ENCODE results near the gene ARHGEF11. TPM values are rescaled to one million over a fixed set of nuclear protein-coding genes. Genes with fewer than 3 reads are reported as not detected.

ARHGEF11 gene
- total RNA-seq, 1 experiment from 2014 or later: 22.4 TPM

GRCh38 chr1:156910309-156910782, 135.2 kb downstream of the ARHGEF11 start:
- DNase-seq (ENCODE audit: low read depth): no peak

- no peak for DNase-seq (ENCODE audit: low read depth)
These were observed 135.9 kb downstream of the ARHGEF11 start for GRCh38 chr1:156909671-156910070.

- no peak for DNase-seq (ENCODE audit: low read depth)
These were observed 136.6 kb downstream of the ARHGEF11 start for GRCh38 chr1:156908955-156909354.

- no peak for DNase-seq (ENCODE audit: low read depth)
These were observed 137.0 kb downstream of the ARHGEF11 start for GRCh38 chr1:156908541-156908940.

- DNase-seq (ENCODE audit: low read depth): no peak
These were observed 139.2 kb downstream of the ARHGEF11 start for GRCh38 chr1:156906206-156906906.

- DNase-seq (ENCODE audit: low read depth): no peak
These were observed 139.9 kb downstream of the ARHGEF11 start for GRCh38 chr1:156905651-156906050.

- DNase-seq (ENCODE audit: low read depth): no peak
These were observed 140.4 kb downstream of the ARHGEF11 start for GRCh38 chr1:156905176-156905575.

- no peak for DNase-seq (ENCODE audit: low read depth)
These were observed 141.2 kb downstream of the ARHGEF11 start for GRCh38 chr1:156904187-156904959.

GRCh38 chr1:156903328-156904091, 142.0 kb downstream of the ARHGEF11 start:
- DNase-seq (ENCODE audit: low read depth): no peak

GRCh38 chr1:156901966-156902915, 143.3 kb downstream of the ARHGEF11 start:
- no peak for DNase-seq (ENCODE audit: low read depth)

- DNase-seq (ENCODE audit: low read depth): no peak
These were observed 144.0 kb downstream of the ARHGEF11 start for GRCh38 chr1:156901590-156901900.

GRCh38 chr1:156900896-156901589, 144.5 kb downstream of the ARHGEF11 start:
- DNase-seq (ENCODE audit: low read depth): no peak

- no peak for DNase-seq (ENCODE audit: low read depth)
These were observed 145.4 kb downstream of the ARHGEF11 start for GRCh38 chr1:156899956-156900718.

GRCh38 chr1:156898971-156899664, 146.4 kb downstream of the ARHGEF11 start:
- no peak for DNase-seq (ENCODE audit: low read depth)

GRCh38 chr1:156898161-156898566, 147.4 kb downstream of the ARHGEF11 start:
- DNase-seq (ENCODE audit: low read depth): no peak

GRCh38 chr1:156897078-156897825, 148.3 kb downstream of the ARHGEF11 start:
- DNase-seq (ENCODE audit: low read depth): peak; percentile 77

- DNase-seq (ENCODE audit: low read depth): peak; percentile 85
These were observed 149.0 kb downstream of the ARHGEF11 start for GRCh38 chr1:156896490-156897033.

GRCh38 chr1:156895927-156896326, 149.6 kb downstream of the ARHGEF11 start:
- DNase-seq (ENCODE audit: low read depth): no peak
